Activated T-cell treated with anti-CD3 and anti-CD28 coated beads, Interleukin-2, amount 50 U/mL, for 72 hours (primary cell): ENCODE measurements around the gene SWSAP1. TPM values are rescaled to one million over a fixed set of nuclear protein-coding genes. Genes with fewer than 3 reads are reported as not detected.
"Not testable (repeated sequence)": the region's sequence is repeated elsewhere in the genome, so short reads cannot be mapped to it uniquely, and the experiment has no call there.

Experiments
- ATAC-seq, 2 donors: fragments of 150-1000 bp; cut with Tn5 transposase; replicated peaks in 1 of 2; 2 replicates each; pipeline ENCODE4 v1.10.0; 2021; ENCODE audit warnings: moderate library complexity in 2 of 2, mild to moderate bottlenecking in 1 of 2
- DNase-seq, 2 donors: peaks; one replicate each; pipeline ENCODE4 v3.0.0; 2021 to 2022; ENCODE audit warnings: mixed read lengths in 1 of 2
- H3K27ac Mint-ChIP-seq: one replicate; pipeline ENCODE4 v1.8.0; 2022; ENCODE audit warnings: mild to moderate bottlenecking, moderate library complexity, mixed read lengths
- H3K27me3 Mint-ChIP-seq: one replicate; pipeline ENCODE4 v1.8.0; 2022; ENCODE audit warnings: low read depth, mixed read lengths
- H3K36me3 Mint-ChIP-seq, 2 donors: one replicate each; pipeline ENCODE4 v1.8.0; 2022; ENCODE audit warnings: mixed read lengths in 2 of 2, mild to moderate bottlenecking in 1 of 2; ENCODE audit not compliant: insufficient read depth in 2 of 2
- H3K4me1 Mint-ChIP-seq: one replicate; pipeline ENCODE4 v1.8.0; 2022; ENCODE audit warnings: low read depth, mixed read lengths
- H3K4me3 Mint-ChIP-seq, 2 donors: one replicate each; pipeline ENCODE4 v1.8.0; 2022; ENCODE audit warnings: mild to moderate bottlenecking in 2 of 2, mixed read lengths in 2 of 2, moderate library complexity in 2 of 2
- H3K9me3 Mint-ChIP-seq, 2 donors: one replicate each; pipeline ENCODE4 v1.8.0; 2022; ENCODE audit warnings: mixed read lengths in 2 of 2
- total RNA-seq, 2 donors: library from RNA; stranded (reverse); gene quantifications; one replicate each; pipeline ENCODE4 v1.2.3, GENCODE V29; 2022

The SWSAP1 gene
- total RNA-seq, 2 donors from 2014 or later: 1.9 to 2.6 TPM

- no peak overlapping the region for H3K4me3 Mint-ChIP-seq
- no peak for ATAC-seq
- H3K9me3 Mint-ChIP-seq: peaks cover 0 to 4% of the 10 kb centered on the region in 2 donors
- DNase-seq: no peak
- H3K27ac Mint-ChIP-seq: no peak overlapping the region
- peaks cover 1 to 2% of the 10 kb centered on the region in 2 donors for H3K36me3 Mint-ChIP-seq
- H3K27me3 Mint-ChIP-seq: peaks cover 10% of the 10 kb centered on the region
- H3K4me1 Mint-ChIP-seq: peaks cover 6% of the 10 kb centered on the region
Observed at GRCh38 chr19:11390933-11391680, 16.6 kb downstream of the SWSAP1 start.

- ATAC-seq: no peak
- no peaks in the 10 kb centered on the region for H3K9me3 Mint-ChIP-seq
- no peak for DNase-seq
- no peak overlapping the region for H3K27ac Mint-ChIP-seq
- no peak overlapping the region for H3K4me3 Mint-ChIP-seq
- peaks cover 10% of the 10 kb centered on the region for H3K27me3 Mint-ChIP-seq
- H3K36me3 Mint-ChIP-seq: no peaks in the 10 kb centered on the region
- H3K4me1 Mint-ChIP-seq: no peaks in the 10 kb centered on the region
Observed at GRCh38 chr19:11397089-11397610, 22.7 kb downstream of the SWSAP1 start.

DNA sequence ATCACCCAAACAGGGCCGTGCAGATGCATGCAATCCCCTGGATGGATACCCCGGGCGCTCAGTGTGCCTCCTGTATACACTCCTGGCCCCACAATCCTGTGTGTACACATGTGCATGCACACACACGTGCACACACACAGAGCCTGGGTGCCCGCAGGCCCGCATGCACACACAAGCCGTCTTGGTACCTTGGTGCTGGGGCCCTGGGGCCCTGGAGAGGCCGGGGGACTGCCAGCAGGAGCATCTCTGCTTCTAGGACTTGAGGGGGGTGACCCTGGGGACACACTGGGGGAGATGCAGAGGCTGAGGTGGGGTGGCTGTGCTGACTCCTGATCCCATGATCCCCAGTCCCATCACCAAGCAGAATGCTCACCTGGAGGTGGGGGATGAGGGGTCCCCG, 25.2 kb downstream of the SWSAP1 start:
- Mint-ChIP-seq H3K36me3 (no peaks in the 10 kb centered on the region), H3K27ac (no peak overlapping the region), H3K4me1 (no peaks in the 10 kb centered on the region), H3K4me3 (no peak overlapping the region), H3K9me3 (no peaks in the 10 kb centered on the region), H3K27me3 (peaks cover 8% of the 10 kb centered on the region)
- ATAC-seq: no peak
- DNase-seq: no peak

GRCh38 chr19:11400798-11401197, 26.3 kb downstream of the SWSAP1 start:
- Mint-ChIP-seq H3K4me3 (no peak overlapping the region), H3K4me1 (no peaks in the 10 kb centered on the region), H3K27ac (no peak overlapping the region), H3K36me3 (no peaks in the 10 kb centered on the region), H3K9me3 (no peaks in the 10 kb centered on the region), H3K27me3 (no peaks in the 10 kb centered on the region)
- ATAC-seq (no peak), DNase-seq (no peak)

- peaks cover under 1% of the 10 kb centered on the region for H3K27me3 Mint-ChIP-seq
- no peak overlapping the region for H3K27ac Mint-ChIP-seq
- no peaks in the 10 kb centered on the region for H3K36me3 Mint-ChIP-seq
- no peaks in the 10 kb centered on the region for H3K9me3 Mint-ChIP-seq
- DNase-seq (no peak), ATAC-seq (no peak)
- no peaks in the 10 kb centered on the region for H3K4me1 Mint-ChIP-seq
- no peak overlapping the region for H3K4me3 Mint-ChIP-seq
Observed at GRCh38 chr19:11401808-11402543, 27.5 kb downstream of the SWSAP1 start.

- DNase-seq: no peak
- H3K36me3 Mint-ChIP-seq: no peaks in the 10 kb centered on the region
- H3K27ac Mint-ChIP-seq: no peak overlapping the region
- H3K27me3 Mint-ChIP-seq: peaks cover 8% of the 10 kb centered on the region
- no peak overlapping the region for H3K4me3 Mint-ChIP-seq
- no peaks in the 10 kb centered on the region for H3K9me3 Mint-ChIP-seq
- H3K4me1 Mint-ChIP-seq: no peaks in the 10 kb centered on the region
- no peak for ATAC-seq
Observed at GRCh38 chr19:11404588-11405222, 30.2 kb downstream of the SWSAP1 start.

- ATAC-seq (peak; percentile 70 to 71), DNase-seq (peak; percentile 41 to 53)
- Mint-ChIP-seq H3K4me3 (no peak overlapping the region), H3K27ac (no peak overlapping the region), H3K9me3 (no peaks in the 10 kb centered on the region), H3K4me1 (no peaks in the 10 kb centered on the region), H3K27me3 (peaks cover 8% of the 10 kb centered on the region), H3K36me3 (no peaks in the 10 kb centered on the region)
Observed at GRCh38 chr19:11405846-11406643, 31.6 kb downstream of the SWSAP1 start.

GRCh38 chr19:11406703-11407236, 32.3 kb downstream of the SWSAP1 start:
- H3K9me3 Mint-ChIP-seq, ATAC-seq: not testable (repeated sequence)

GRCh38 chr19:11408591-11408990, 34.1 kb downstream of the SWSAP1 start:
- no peaks in the 10 kb centered on the region for H3K9me3 Mint-ChIP-seq
- no peaks in the 10 kb centered on the region for H3K4me1 Mint-ChIP-seq
- no peaks in the 10 kb centered on the region for H3K36me3 Mint-ChIP-seq
- no peak overlapping the region for H3K27ac Mint-ChIP-seq
- DNase-seq (no peak), ATAC-seq (no peak)
- H3K27me3 Mint-ChIP-seq: peaks cover 8% of the 10 kb centered on the region
- no peak overlapping the region for H3K4me3 Mint-ChIP-seq

More at GRCh38 chr19:11406703-11407236, 32.3 kb downstream of the SWSAP1 start:
- H3K27me3 Mint-ChIP-seq, H3K4me1 Mint-ChIP-seq, DNase-seq, H3K27ac Mint-ChIP-seq, H3K4me3 Mint-ChIP-seq, H3K36me3 Mint-ChIP-seq: not testable (repeated sequence)

DNA sequence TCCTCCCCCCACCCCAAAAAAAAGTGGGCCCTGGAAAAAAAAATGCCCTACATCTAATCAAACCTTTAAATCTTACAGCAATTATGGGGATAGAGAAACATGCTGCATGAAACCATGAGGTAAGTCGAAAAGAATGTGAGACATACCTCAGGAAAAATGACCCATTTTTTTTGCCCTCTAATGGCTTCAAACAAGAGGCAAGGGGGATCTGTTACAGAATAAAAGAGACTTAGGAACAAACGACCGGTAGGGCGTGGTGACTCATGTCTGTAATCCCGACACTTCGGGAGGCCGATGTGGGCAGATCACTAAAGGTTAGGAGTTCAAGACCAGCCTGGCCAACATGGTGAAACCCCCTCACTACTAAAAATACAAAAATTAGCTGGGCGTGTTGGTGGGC, 36.2 kb downstream of the SWSAP1 start:
- ATAC-seq (no peak), DNase-seq (no peak)
- H3K36me3 Mint-ChIP-seq: no peaks in the 10 kb centered on the region
- no peaks in the 10 kb centered on the region for H3K4me1 Mint-ChIP-seq
- peaks cover 8% of the 10 kb centered on the region for H3K27me3 Mint-ChIP-seq
- H3K9me3 Mint-ChIP-seq: no peaks in the 10 kb centered on the region
- H3K27ac Mint-ChIP-seq: no peak overlapping the region
- no peak overlapping the region for H3K4me3 Mint-ChIP-seq

- Mint-ChIP-seq H3K4me1 (peaks cover under 1% of the 10 kb centered on the region), H3K9me3 (no peaks in the 10 kb centered on the region), H3K36me3 (no peaks in the 10 kb centered on the region), H3K27me3 (peaks cover 26% of the 10 kb centered on the region), H3K27ac (no peak overlapping the region), H3K4me3 (no peak overlapping the region)
- DNase-seq (no peak), ATAC-seq (no peak)
Observed at GRCh38 chr19:11414544-11414943, 40.1 kb downstream of the SWSAP1 start.

DNA sequence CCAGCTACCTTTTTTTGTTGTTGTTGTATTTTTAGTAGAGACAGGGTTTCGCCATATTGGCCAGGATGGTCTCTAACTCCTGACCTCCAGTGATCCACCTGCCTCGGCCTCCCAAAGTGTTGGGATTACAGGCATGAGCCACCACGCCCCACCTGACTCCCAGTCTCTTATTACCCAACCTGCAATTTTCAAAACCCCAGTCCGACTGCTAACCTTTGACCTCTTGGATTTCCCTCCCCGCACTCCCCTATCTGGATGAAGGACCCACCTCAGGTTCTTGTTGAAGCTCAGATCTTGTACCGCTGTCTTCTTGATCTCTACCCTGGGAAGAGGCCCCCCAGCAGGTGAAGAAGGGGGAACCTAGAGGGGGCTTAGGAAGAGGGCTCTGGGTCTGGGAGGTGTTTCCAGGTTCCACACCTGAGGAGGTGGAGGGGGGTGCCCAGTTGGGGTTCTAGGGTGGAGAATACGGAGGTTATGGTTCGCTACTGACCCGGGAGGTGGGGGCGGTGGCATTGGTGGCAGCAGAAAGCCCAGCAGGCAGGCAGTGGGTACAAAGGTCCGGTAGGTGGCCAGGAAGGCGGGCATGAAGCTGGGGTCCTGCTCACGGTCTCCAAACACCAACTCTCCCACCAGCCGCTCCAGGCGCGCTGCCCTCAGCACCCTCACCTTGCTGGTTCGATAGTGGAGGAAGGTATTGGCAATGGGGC, 42.0 kb downstream of the SWSAP1 start:
- ATAC-seq (no peak), DNase-seq (no peak)
- Mint-ChIP-seq H3K36me3 (no peaks in the 10 kb centered on the region), H3K27me3 (peaks cover 44% of the 10 kb centered on the region), H3K27ac (no peak overlapping the region), H3K4me3 (no peak overlapping the region), H3K4me1 (peaks cover 17% of the 10 kb centered on the region), H3K9me3 (no peaks in the 10 kb centered on the region)
